Kidney glomerular epithelial cell (primary cell): ENCODE results near the gene MPRIP.

Experiments
- DNase-seq: peaks from one replicate; lab custom pipeline; 2025; lab: John Stamatoyannopoulos, UW

MPRIP gene

GRCh38 chr17:17108451-17109049 lies 66.3 kb downstream of the MPRIP start:
- no peak for DNase-seq

- no peak for DNase-seq
Observed at GRCh38 chr17:17109256-17109655, 67.0 kb downstream of the MPRIP start.

GRCh38 chr17:17109907-17110306 lies 67.7 kb downstream of the MPRIP start:
- no peak for DNase-seq

- no peak for DNase-seq
Observed at GRCh38 chr17:17110520-17110919, 68.3 kb downstream of the MPRIP start.

GRCh38 chr17:17111401-17112393 lies 69.4 kb downstream of the MPRIP start:
- no peak for DNase-seq

- no peak for DNase-seq
Observed at GRCh38 chr17:17112628-17113200, 70.5 kb downstream of the MPRIP start.

- no peak for DNase-seq
Observed at GRCh38 chr17:17114592-17115225, 72.5 kb downstream of the MPRIP start.

GRCh38 chr17:17115620-17116019 lies 73.4 kb downstream of the MPRIP start:
- DNase-seq: no peak

- no peak for DNase-seq
Observed at GRCh38 chr17:17116406-17116805, 74.1 kb downstream of the MPRIP start.

- no peak for DNase-seq
Observed at GRCh38 chr17:17117923-17118322, 75.7 kb downstream of the MPRIP start.

- no peak for DNase-seq
Observed at GRCh38 chr17:17118399-17118798, 76.1 kb downstream of the MPRIP start.

GRCh38 chr17:17119106-17119505 lies 76.8 kb downstream of the MPRIP start:
- no peak for DNase-seq

- peak; percentile 5 for DNase-seq
Observed at GRCh38 chr17:17119533-17119932, 77.3 kb downstream of the MPRIP start.

- no peak for DNase-seq
Observed at GRCh38 chr17:17120294-17120693, 78.0 kb downstream of the MPRIP start.

GRCh38 chr17:17120701-17121100 lies 78.4 kb downstream of the MPRIP start:
- DNase-seq: no peak

- no peak for DNase-seq
Observed at GRCh38 chr17:17121162-17121561, 78.9 kb downstream of the MPRIP start.

- no peak for DNase-seq
Observed at GRCh38 chr17:17122781-17123483, 80.7 kb downstream of the MPRIP start.

GRCh38 chr17:17124341-17124740 lies 82.1 kb downstream of the MPRIP start:
- no peak for DNase-seq

- DNase-seq: no peak
Observed at GRCh38 chr17:17125136-17126084, 83.2 kb downstream of the MPRIP start.
